Measurements from ENCODE around the gene RRAS2. TPM values are rescaled to one million over a fixed set of nuclear protein-coding genes. Genes with fewer than 3 reads are reported as not detected.

RRAS2 gene
- total and polyA plus RNA-seq, 10 of the 15 experiments (the other 5 are each of a cell fraction or from before 2014, with no cell fraction given), result 26.9 to 72.4 (median 45.4) TPM

DNA sequence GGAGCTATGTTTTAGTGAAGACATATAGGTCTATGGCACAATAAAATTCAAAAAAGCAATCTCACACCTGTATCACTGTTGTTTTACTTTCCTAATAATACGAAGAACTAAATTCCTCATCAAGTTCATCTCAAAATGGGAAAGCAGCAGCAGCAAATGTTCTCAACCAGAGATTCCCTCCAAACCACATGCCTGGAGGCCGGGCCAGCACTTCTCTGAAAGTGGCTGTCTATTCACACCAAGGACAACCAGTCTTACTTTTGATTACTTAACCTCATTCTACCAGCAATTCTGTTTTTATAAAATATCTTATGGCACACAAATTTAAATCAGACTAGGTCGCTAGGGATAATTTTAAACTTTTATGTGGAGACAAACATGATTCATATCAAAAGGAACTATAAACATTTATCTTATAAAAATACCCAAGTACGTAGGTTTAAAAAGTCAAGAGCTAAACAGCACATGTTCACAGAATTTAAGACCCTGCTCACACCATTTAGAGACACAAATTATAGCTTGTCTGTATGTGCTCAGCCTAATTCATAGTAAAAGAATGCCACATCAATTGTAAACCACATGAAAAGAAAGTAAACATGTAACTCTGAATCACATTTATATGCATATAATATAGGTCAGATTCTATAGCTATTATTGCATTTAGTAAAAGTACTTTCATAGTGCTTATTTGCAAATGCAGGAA lies 46.1 kb downstream of the RRAS2 start:
- CTCF ChIA-PET, result interaction anchor here (0.6 to 15.6 kb wide), 10 partner anchors 8 to 975 kb away, joined by 3 to 271 read pairs (median 8); no protein-coding TSS in a partner anchor
- POLR2A ChIA-PET, result interaction anchor here (0.5 to 3.4 kb wide), 7 partner anchors 9 to 44 kb away, joined by 3 to 16 read pairs (median 4); no protein-coding TSS in a partner anchor
- in situ Hi-C loops (cut with MboI), result no loop called here
- Histone ChIP-seq H3K4me1 (ENCODE audit: control insufficient read depth, insufficient read depth, low read length) (peaks cover 75% of the 10 kb centered on the region), H3K9ac (ENCODE audit: control insufficient read depth, insufficient read depth, low read length) (no peak overlapping the region; the same call in 1 of the 2 replicates), H3K79me2 (ENCODE audit: control insufficient read depth, insufficient read depth, low read length) (peaks cover 87% of the 10 kb centered on the region), H3K27ac (ENCODE audit: control insufficient read depth, insufficient read depth) (peak overlapping the region; percentile 75), H3K36me3 (ENCODE audit: control insufficient read depth in 2 of 2, insufficient read depth in 2 of 2, low read length in 1 of 2) (no peaks in the 10 kb centered on the region), H3K9me3 (replicated peaks; ENCODE audit: control insufficient read depth, insufficient read depth, low read length) (no peaks in the 10 kb centered on the region), H2AFZ (ENCODE audit: control insufficient read depth, low read depth, low read length) (no peak overlapping the region), H4K20me1 (ENCODE audit: control insufficient read depth, insufficient read depth) (no peaks in the 10 kb centered on the region), H3K4me3 (peak overlapping the region; percentile 21; the same call in 1 of the 2 replicates), H3K27me3 (replicated peaks in 1 of 2; ENCODE audit: control insufficient read depth in 2 of 2, insufficient read depth in 2 of 2, low read length in 1 of 2) (no peaks in the 10 kb centered on the region), H3K4me2 (ENCODE audit: control insufficient read depth, insufficient read depth) (peak overlapping the region; percentile 89)
- DNase-seq (ENCODE audit: low read depth, low spot score) (no peak), FAIRE-seq (no peak), ATAC-seq (no peak)
- RAD21 ChIA-PET (ENCODE audit: unreplicated experiment), result interaction anchor here (1.0 to 5.2 kb wide), 8 partner anchors 9 to 146 kb away, joined by 3 to 34 read pairs (median 4); no protein-coding TSS in a partner anchor
- no TSS peak for BruUV-seq (replicated peaks)
- WGBS (ENCODE audit: insufficient coverage, insufficient replicate concordance, low lambda C conversion rate, missing lambda C conversion rate), result 7% methylated on average over 4 of the region's 4 CpGs
- peak; percentile 26; the same call in 1 of the 2 replicates for TF ChIP-seq RUNX3 (IDR thresholded peaks at IDR 0.05; ENCODE audit: low read length)
- peak; percentile 68; the same call in 1 of the 2 replicates for TF ChIP-seq TCF7 (IDR thresholded peaks at IDR 0.05; ENCODE audit: borderline replicate concordance)
- TF ChIP-seq, protein P1, sequence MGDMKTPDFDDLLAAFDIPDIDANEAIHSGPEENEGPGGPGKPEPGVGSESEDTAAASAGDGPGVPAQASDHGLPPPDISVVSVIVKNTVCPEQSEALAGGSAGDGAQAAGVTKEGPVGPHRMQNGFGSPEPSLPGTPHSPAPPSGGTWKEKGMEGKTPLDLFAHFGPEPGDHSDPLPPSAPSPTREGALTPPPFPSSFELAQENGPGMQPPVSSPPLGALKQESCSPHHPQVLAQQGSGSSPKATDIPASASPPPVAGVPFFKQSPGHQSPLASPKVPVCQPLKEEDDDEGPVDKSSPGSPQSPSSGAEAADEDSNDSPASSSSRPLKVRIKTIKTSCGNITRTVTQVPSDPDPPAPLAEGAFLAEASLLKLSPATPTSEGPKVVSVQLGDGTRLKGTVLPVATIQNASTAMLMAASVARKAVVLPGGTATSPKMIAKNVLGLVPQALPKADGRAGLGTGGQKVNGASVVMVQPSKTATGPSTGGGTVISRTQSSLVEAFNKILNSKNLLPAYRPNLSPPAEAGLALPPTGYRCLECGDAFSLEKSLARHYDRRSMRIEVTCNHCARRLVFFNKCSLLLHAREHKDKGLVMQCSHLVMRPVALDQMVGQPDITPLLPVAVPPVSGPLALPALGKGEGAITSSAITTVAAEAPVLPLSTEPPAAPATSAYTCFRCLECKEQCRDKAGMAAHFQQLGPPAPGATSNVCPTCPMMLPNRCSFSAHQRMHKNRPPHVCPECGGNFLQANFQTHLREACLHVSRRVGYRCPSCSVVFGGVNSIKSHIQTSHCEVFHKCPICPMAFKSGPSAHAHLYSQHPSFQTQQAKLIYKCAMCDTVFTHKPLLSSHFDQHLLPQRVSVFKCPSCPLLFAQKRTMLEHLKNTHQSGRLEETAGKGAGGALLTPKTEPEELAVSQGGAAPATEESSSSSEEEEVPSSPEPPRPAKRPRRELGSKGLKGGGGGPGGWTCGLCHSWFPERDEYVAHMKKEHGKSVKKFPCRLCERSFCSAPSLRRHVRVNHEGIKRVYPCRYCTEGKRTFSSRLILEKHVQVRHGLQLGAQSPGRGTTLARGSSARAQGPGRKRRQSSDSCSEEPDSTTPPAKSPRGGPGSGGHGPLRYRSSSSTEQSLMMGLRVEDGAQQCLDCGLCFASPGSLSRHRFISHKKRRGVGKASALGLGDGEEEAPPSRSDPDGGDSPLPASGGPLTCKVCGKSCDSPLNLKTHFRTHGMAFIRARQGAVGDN (IDR thresholded peaks at IDR 0.05), result no peak
- SMC1A ChIA-PET (ENCODE audit: uncharacterized antibody, unreplicated experiment), result interaction anchor here (0.7 to 10.3 kb wide), 15 partner anchors 9 to 1033 kb away, joined by 3 to 89 read pairs (median 8); no protein-coding TSS in a partner anchor
- intact Hi-C loops (cut with micrococcal nuclease; ENCODE audit: unreplicated experiment), result no loop called here
